Progenitor cell of endocrine pancreas (in vitro differentiated cells): ENCODE data around the gene CDRT4. TPM values are rescaled to one million over a fixed set of nuclear protein-coding genes. Genes with fewer than 3 reads are reported as not detected.

Experiments
- DNase-seq: peaks from one replicate; pipeline ENCODE4 v3.0.0; 2021; ENCODE audit warnings: low spot score; ENCODE audit not compliant: unreplicated experiment
- H3K27ac Mint-ChIP-seq: 2 replicates; pipeline ENCODE4 v1.8.0; 2021; ENCODE audit warnings: mild to moderate bottlenecking, moderate library complexity, mixed read lengths
- H3K27me3 Mint-ChIP-seq: 2 replicates; pipeline ENCODE4 v1.8.0; 2021; ENCODE audit warnings: mixed read lengths
- H3K36me3 Mint-ChIP-seq: 2 replicates; pipeline ENCODE4 v1.8.0; 2022; ENCODE audit warnings: mixed read lengths; ENCODE audit not compliant: insufficient read depth
- H3K4me1 Mint-ChIP-seq: 2 replicates; pipeline ENCODE4 v1.8.0; 2021; ENCODE audit warnings: low read depth, mixed read lengths
- H3K4me3 Mint-ChIP-seq: 2 replicates; pipeline ENCODE4 v1.8.0; 2021; ENCODE audit warnings: low read depth, mild to moderate bottlenecking, moderate library complexity, mixed read lengths
- H3K9me3 Mint-ChIP-seq: 2 replicates; pipeline ENCODE4 v1.8.0; 2021; ENCODE audit warnings: low read depth, mixed read lengths
- total RNA-seq: library from RNA; stranded (reverse); gene quantifications from 2 replicates; pipeline ENCODE4 v1.2.1, GENCODE V29; 2021
- TF ChIP-seq, protein P1 (sequence below): fragments of 200-600 bp; sonication (generic); IDR thresholded peaks from one replicate; pipeline ENCODE4 v1.5.0; 2021; ENCODE audit warnings: antibody characterized with exemption, mild to moderate bottlenecking; ENCODE audit not compliant: unreplicated experiment

CDRT4 gene
- total RNA-seq, 1 donor from 2014 or later: 27.0 TPM

DNA sequence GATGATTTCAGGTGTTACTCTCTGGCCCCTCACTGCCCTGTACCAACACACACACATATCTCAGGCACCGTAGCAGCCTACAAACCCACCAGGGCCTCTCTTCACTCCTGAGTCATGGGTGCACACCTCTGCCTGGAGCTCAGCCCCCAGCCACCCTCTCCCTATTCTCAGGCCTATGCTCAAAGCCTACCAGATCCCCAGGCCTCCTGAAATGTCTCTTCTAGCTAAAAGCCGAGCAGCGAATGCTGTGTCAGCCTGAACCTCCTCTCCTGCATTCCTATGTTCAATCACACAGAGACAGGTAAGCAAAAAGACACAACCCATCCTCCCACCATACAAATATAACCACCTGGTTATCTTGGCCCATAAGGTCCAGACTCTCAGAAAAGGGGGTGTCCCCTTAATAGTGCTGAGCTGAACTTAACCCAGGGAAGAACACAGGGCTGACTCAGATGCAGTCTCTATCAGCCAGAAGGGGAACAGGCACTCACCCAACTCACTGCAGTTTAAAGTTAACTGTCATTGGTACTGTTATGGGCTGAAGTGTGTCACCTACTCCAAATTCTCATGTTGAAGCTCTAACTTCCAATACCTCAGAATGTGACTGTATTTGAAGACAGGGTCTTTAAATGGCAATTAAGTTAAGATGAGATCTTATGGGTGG lies 64.0 kb downstream of the CDRT4 start:
- Mint-ChIP-seq H3K27me3 (peaks cover 4% of the 10 kb centered on the region), H3K9me3 (no peaks in the 10 kb centered on the region), H3K4me1 (no peaks in the 10 kb centered on the region), H3K36me3 (no peaks in the 10 kb centered on the region), H3K27ac (no peak overlapping the region), H3K4me3 (no peak overlapping the region)
- TF ChIP-seq, protein P1, sequence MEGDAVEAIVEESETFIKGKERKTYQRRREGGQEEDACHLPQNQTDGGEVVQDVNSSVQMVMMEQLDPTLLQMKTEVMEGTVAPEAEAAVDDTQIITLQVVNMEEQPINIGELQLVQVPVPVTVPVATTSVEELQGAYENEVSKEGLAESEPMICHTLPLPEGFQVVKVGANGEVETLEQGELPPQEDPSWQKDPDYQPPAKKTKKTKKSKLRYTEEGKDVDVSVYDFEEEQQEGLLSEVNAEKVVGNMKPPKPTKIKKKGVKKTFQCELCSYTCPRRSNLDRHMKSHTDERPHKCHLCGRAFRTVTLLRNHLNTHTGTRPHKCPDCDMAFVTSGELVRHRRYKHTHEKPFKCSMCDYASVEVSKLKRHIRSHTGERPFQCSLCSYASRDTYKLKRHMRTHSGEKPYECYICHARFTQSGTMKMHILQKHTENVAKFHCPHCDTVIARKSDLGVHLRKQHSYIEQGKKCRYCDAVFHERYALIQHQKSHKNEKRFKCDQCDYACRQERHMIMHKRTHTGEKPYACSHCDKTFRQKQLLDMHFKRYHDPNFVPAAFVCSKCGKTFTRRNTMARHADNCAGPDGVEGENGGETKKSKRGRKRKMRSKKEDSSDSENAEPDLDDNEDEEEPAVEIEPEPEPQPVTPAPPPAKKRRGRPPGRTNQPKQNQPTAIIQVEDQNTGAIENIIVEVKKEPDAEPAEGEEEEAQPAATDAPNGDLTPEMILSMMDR: no peak
- DNase-seq: no peak

DNA sequence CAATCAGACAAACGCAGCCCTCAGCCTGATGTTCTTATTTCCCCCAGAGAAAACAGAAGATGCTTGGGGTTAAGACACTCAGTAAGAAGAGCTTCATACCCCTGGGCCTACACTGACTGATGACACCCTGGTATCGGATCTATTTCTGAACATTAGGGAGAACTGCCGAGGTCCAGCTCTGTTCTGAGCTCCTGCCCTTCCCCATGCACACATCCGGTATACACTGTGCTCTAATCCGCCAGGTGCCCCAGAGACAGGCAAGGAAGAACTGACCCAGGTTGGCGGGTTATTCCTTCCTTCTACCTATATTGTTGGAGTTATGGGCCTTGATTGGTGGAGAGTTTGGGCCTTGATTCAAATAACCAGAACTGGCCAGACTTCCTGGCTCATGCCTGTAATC lies 68.0 kb downstream of the CDRT4 start:
- H3K9me3 Mint-ChIP-seq: no peaks in the 10 kb centered on the region
- DNase-seq: no peak
- no peaks in the 10 kb centered on the region for H3K36me3 Mint-ChIP-seq
- H3K4me3 Mint-ChIP-seq: no peak overlapping the region
- H3K27ac Mint-ChIP-seq: no peak overlapping the region
- H3K4me1 Mint-ChIP-seq: no peaks in the 10 kb centered on the region
- TF ChIP-seq, protein P1: no peak
- peaks cover 11% of the 10 kb centered on the region for H3K27me3 Mint-ChIP-seq

DNA sequence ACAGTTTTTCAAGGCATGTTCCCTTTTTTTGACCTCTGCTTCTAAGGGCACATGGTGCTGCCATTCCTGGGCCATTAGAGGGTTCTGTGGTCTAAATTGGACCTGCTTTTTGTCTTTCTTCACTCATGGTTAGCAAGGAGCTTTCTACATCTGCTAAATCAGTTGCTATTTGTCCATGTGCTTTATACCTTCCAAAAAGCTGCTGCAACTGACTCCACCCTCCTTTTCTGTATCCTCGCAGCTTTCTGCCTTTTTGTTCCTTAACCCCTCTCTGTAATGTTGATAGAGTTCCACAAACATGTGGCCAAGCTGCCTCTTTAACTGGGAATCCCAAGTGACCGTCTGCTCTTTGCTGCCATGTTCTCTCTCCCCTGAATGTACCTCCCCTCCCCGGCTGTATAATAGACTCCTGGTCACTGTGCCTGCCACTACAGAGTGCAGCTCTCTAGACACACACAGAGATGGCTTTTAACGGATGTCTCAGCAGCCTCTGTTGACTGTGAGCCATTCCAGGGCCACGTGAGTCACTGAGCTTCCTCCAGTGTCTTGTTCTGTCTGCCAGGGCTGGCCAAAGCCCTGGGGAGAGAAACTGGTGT lies 68.6 kb downstream of the CDRT4 start:
- no peak overlapping the region for H3K27ac Mint-ChIP-seq
- TF ChIP-seq, protein P1: no peak
- H3K36me3 Mint-ChIP-seq: no peaks in the 10 kb centered on the region
- no peaks in the 10 kb centered on the region for H3K4me1 Mint-ChIP-seq
- no peaks in the 10 kb centered on the region for H3K9me3 Mint-ChIP-seq
- no peak overlapping the region for H3K4me3 Mint-ChIP-seq
- peaks cover 8% of the 10 kb centered on the region for H3K27me3 Mint-ChIP-seq
- DNase-seq: no peak

DNA sequence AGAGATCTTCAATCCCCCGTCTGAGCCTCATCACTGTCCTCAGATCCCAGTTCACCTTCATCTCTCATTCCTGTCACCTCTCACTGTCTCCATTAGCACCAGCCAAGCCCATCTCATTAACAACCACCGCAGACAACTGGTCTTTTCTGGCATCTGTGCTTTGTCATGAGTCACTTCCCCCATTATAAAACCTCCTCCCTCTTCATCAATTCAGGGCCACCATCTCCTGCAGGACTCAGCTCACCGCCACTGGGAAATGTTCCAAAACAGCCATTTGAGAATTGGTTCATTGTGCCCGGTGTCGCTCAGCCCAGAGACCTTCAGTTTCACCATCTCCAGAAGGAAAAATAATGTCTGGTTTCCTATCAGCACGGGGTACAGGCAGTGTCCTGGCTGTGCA lies 69.1 kb downstream of the CDRT4 start:
- no peak for DNase-seq
- Mint-ChIP-seq H3K9me3 (no peaks in the 10 kb centered on the region), H3K27ac (no peak overlapping the region), H3K27me3 (peaks cover 13% of the 10 kb centered on the region), H3K4me1 (no peaks in the 10 kb centered on the region), H3K36me3 (no peaks in the 10 kb centered on the region), H3K4me3 (no peak overlapping the region)
- TF ChIP-seq, protein P1: no peak

DNA sequence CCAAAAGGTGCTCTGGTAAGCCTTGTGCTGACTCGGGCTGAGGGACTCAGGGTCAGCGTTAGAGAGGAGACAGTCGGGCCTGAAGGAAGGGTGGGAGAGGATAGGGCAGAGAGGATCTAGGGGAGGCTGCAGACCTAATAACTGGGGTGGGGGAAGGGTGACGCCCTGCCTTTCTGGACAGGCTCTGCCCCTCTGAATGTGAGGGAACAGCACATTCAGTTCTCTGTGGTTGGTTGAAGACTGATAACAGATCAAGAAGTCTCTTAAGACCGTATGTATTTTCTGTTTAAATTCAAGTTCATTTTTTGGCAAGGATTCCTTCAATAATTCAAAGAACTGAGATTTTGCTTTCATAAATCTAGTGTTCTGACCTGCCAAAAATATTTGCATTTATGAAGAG lies 69.8 kb downstream of the CDRT4 start:
- no peak for DNase-seq
- Mint-ChIP-seq H3K27me3 (peaks cover 13% of the 10 kb centered on the region), H3K4me3 (no peak overlapping the region), H3K27ac (no peak overlapping the region), H3K4me1 (no peaks in the 10 kb centered on the region), H3K9me3 (no peaks in the 10 kb centered on the region), H3K36me3 (no peaks in the 10 kb centered on the region)
- TF ChIP-seq, protein P1: no peak
